Muscle layer of colon (tissue), 2 donors: ENCODE measurements around the gene RO60.
A peak's percentile ranks its signal among the peaks of the same experiment; 100 is the strongest.
"Not testable (repeated sequence)": the region's sequence is repeated elsewhere in the genome, so short reads cannot be mapped to it uniquely, and the experiment has no call there.

Experiments
- H3K27ac ChIP-seq: one replicate; pipeline ENCODE4 v1.7.0; 2013; ENCODE audit warnings: low read depth, mild to moderate bottlenecking, low read length, moderate library complexity
- H3K27me3 ChIP-seq, 2 donors: one replicate each; pipeline ENCODE4 v1.7.0; 2013; ENCODE audit warnings: low read length in 2 of 2, mild to moderate bottlenecking in 2 of 2; ENCODE audit not compliant: insufficient read depth in 2 of 2, control insufficient read depth in 1 of 2
- H3K36me3 ChIP-seq: one replicate; pipeline ENCODE4 v1.7.0; 2013; ENCODE audit warnings: mild to moderate bottlenecking, low read length; ENCODE audit not compliant: insufficient read depth
- H3K4me1 ChIP-seq: one replicate; pipeline ENCODE4 v1.7.0; 2013; ENCODE audit warnings: mild to moderate bottlenecking, low read length; ENCODE audit not compliant: insufficient read depth
- H3K4me3 ChIP-seq, 2 donors: one replicate each; pipeline ENCODE4 v1.7.0; 2013; ENCODE audit warnings: low read length in 2 of 2, low read depth in 1 of 2, mild to moderate bottlenecking in 1 of 2, moderate library complexity in 1 of 2
- H3K9ac ChIP-seq: one replicate; pipeline ENCODE4 v1.7.0; 2013; ENCODE audit warnings: low read length
- H3K9me3 ChIP-seq: one replicate; pipeline ENCODE4 v1.7.0; 2013; ENCODE audit warnings: mild to moderate bottlenecking, low read length
- donor health status: abdominal sarcoma.
- donor health status: Adenocarcinoma of cecum.

Gene RO60

DNA sequence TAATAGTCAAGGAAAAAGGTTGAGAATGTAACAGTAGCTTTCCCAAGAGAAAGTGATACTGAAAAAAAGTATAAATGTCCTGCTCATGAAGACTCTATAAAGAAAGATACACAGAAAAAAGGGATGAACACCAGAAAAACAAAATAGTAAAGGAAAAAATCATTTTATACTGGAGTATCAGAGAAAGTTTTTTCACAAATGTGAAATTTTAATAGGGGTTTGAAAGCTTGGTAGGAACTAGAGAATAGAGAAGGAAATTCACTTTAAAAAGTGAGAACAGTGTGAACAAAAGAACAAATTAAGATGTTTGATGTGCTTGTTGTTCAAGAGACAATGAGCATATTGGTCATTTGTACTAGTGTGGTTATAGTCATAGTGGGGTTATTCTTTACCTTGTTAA, 25.8 kb upstream of the RO60 start:
- no peak overlapping the region for H3K4me3 ChIP-seq
- no peak overlapping the region for H3K9ac ChIP-seq
- no peak overlapping the region for H3K27ac ChIP-seq
- no peaks in the 10 kb centered on the region for H3K27me3 ChIP-seq
- H3K9me3 ChIP-seq, result no peaks in the 10 kb centered on the region
- H3K36me3 ChIP-seq, result no peaks in the 10 kb centered on the region
- H3K4me1 ChIP-seq, result no peaks in the 10 kb centered on the region

DNA sequence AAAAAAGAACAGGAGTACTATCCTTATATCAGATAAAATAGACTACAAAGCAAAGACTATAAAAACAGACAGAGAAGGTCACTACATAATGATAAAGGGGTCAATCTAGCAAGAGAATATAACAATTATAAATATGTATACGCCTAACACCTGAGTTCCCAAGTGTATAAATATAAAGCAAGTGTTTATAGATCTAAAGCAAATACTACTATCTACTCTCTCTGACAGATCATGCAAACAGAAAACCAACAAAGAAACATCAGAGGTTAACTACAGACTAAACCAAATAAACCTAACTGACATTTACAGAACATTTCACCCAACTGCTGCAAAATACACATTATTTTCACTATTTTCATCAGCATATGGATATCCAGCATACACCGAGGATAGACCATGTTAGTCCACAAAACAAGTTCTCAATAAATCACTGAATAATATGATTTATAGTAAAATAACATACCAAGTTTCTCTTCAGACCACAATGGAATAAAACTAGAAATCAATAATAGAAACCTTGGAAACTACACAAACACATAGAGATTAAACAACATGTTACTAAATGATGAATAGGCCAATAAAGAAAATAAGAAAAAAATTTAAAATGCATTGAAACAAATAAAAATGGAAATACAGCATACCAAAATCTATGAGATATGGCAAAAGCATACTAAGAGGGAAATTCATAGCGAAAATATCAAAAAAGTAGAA, 22.9 kb upstream of the RO60 start:
- no peak overlapping the region for H3K4me3 ChIP-seq
- no peaks in the 10 kb centered on the region for H3K27me3 ChIP-seq
- no peak overlapping the region for H3K9ac ChIP-seq
- H3K36me3 ChIP-seq, result no peaks in the 10 kb centered on the region
- H3K4me1 ChIP-seq, result no peaks in the 10 kb centered on the region
- H3K27ac ChIP-seq, result no peak overlapping the region
- no peaks in the 10 kb centered on the region for H3K9me3 ChIP-seq

DNA sequence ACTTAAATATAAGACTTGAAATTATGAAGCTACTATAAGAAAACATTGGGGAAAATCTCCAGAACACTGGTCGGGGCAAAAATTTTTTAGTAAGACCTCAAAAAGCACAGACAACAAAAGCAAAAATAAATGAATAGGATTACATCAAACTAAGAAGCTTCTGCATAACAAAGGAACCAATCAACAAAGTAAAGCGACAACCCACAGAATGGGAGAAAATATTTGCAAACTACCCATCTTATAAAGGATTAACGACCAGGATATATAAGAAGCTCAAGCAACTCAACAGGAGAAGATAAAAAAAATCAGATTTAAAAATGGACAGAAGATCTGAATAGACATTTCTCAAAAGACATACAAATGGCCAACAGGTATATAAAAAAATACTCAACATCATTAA, 19.4 kb upstream of the RO60 start:
- Histone ChIP-seq H3K27ac (no peak overlapping the region), H3K4me1 (no peaks in the 10 kb centered on the region), H3K36me3 (peaks cover 13% of the 10 kb centered on the region)

DNA sequence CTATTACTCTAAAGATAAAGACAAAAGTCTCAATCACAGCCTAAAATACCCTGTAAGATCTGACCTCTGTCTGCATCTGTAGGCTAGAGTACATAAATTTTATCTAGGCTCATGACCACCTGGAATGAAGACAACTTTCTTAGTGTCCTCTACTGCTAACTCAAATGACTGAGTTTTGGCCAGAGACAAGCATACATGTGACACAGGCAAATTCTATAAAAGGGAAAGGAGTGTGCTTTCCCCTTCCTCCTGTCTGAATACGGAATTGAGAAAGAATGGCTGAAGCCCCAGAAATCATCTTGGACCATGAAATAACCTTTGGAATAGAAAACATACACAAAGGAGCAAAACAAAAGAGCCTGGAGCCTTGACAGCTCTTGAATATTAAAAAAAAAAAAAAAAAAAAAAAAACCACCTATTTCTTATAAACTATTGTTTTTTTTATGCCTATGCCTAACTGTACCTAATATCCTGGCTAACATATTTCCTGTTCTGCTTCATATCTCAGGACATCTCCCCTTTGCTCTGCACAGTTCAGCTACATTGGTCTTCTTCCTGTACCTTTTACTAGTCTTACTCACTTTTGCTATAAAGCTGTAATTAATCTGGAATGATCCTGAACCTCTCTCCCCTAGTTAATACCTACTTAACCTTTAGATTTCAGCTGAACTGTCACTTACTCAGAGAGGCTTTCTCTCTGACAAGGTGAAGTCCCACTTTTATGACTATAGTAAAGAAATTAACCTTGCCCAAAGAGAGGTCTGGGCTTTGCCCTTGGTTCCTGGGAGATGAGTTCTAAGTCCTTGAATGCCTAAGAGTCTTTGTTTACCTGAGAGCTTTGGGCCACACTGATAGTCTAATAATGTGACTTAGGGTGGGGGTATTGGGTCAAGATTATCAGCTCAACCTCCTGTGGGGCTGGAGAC, 16.4 kb upstream of the RO60 start:
- H3K4me3 ChIP-seq, result no peak overlapping the region
- H3K9me3 ChIP-seq, result no peaks in the 10 kb centered on the region
- H3K27me3 ChIP-seq, result no peaks in the 10 kb centered on the region
- H3K9ac ChIP-seq, result no peak overlapping the region
- H3K36me3 ChIP-seq, result peaks cover 13% of the 10 kb centered on the region
- no peaks in the 10 kb centered on the region for H3K4me1 ChIP-seq
- H3K27ac ChIP-seq, result no peak overlapping the region

More for the DNA sequence above, 19.4 kb upstream of the RO60 start:
- Histone ChIP-seq H3K9me3 (no peaks in the 10 kb centered on the region), H3K27me3 (no peaks in the 10 kb centered on the region), H3K9ac (no peak overlapping the region), H3K4me3 (no peak overlapping the region)

DNA sequence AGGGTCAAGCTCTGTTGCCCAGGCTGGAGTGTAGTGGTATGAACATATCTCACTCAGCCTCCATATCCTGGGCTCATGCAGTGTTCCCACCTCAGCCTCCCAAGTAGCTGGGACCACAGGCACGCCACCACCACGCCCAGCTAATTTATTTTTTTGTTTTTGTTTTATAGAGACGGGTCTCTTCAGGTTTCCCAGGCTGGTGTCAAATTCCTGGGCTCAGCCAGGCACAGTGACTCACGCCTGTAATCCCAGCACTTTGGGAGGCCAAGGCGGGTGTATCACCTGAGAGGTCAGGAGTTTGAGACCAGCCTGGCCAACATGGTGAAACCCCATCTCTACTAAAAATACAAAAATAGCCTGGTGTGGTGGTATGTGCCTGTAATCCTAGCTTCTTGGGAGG, 10.5 kb upstream of the RO60 start:
- H3K9me3 ChIP-seq, H3K4me1 ChIP-seq, H3K27ac ChIP-seq, H3K9ac ChIP-seq, H3K4me3 ChIP-seq, H3K27me3 ChIP-seq: not testable (repeated sequence)
- peaks cover 18% of the 10 kb centered on the region for H3K36me3 ChIP-seq

DNA sequence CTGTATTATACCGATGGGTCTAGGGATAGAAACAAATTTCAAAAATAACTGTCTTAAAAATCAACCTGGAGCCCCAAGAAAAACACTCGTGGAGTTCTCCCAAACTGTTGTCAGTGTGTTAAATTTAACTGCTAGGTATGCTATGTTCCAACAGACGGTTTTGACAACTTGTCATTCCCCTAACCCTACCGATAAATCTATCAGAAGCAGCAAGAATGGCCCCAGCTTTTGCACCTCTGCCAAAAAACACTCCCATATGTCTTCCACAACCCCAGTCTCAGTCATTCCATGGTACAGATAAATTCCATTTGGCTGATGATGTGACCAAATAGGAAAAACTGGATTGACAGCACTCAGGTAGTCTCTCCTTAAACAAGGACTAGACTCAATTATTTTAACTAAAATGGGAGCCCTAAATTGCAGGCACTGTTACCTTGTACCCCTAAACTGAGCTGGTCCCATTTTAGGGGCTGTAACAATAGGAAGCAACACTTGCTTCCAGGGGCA, 5.2 kb upstream of the RO60 start:
- Histone ChIP-seq H3K27me3 (no peaks in the 10 kb centered on the region), H3K4me1 (peaks cover 7% of the 10 kb centered on the region), H3K4me3 (no peak overlapping the region), H3K27ac (no peak overlapping the region), H3K9ac (no peak overlapping the region), H3K36me3 (peaks cover 9% of the 10 kb centered on the region), H3K9me3 (no peaks in the 10 kb centered on the region)

DNA sequence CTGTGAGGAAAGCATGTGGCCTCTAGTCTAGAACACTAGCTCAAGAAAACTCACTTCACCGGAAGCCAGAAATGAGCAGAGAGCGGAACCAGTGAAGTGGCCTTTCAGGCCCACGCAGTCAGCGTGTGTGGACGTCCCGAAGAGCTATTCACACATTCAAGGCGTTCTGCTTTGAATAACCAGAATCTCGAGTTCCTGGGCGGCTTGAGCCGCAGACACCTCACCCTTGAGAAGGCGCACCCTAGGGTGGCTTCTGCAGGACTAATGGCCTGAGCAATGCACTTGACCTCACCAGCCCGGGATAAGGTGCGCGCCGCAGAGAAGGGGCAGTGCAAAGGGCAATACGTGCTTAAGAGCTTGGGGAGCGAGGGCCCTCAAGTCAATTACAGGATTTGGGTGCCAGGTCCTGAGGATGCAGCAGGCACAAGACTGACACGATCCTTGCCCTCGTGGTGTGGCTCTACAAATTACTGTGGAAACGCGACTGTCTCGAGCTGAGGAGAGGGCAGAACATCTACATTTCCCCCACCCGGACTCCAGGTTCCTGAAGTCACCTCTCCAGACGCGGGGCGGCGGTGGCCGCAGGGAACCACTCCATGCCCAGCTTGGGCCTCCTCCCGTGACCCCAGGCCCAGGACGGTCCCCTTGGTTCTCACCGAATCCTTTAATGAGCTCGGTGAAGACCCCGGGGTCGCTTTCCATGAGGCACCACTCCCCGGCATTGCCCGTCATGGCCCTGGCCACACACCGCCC, 707 bp upstream of the RO60 start:
- Histone ChIP-seq H3K27ac (peak overlapping the region; percentile 99), H3K9me3 (no peaks in the 10 kb centered on the region), H3K9ac (peak overlapping the region; percentile 99), H3K4me3 (peak overlapping the region; percentile 89 to 93), H3K27me3 (no peaks in the 10 kb centered on the region), H3K4me1 (peaks cover 18% of the 10 kb centered on the region), H3K36me3 (no peaks in the 10 kb centered on the region)

DNA sequence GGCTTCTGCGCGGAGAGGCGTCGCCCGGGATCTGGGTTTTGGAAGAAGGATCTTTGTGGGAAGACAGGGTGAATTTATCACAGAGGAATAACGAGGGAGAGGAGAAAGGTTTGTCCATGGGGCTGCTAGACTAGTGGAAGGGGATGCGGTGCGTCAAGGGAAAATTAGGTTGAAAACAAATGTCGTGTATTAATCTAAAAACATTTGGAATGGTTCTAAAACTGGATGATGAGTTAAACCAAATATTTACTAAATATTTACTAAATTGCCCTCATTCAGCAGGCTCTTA, 647 bp downstream of the RO60 start:
- H3K9me3 ChIP-seq, result no peaks in the 10 kb centered on the region
- H3K27ac ChIP-seq, result peak overlapping the region; percentile 99
- H3K9ac ChIP-seq, result peak overlapping the region; percentile 90
- H3K36me3 ChIP-seq, result no peaks in the 10 kb centered on the region
- no peaks in the 10 kb centered on the region for H3K27me3 ChIP-seq
- H3K4me3 ChIP-seq, result peak overlapping the region; percentile 89 to 93
- peaks cover 18% of the 10 kb centered on the region for H3K4me1 ChIP-seq

DNA sequence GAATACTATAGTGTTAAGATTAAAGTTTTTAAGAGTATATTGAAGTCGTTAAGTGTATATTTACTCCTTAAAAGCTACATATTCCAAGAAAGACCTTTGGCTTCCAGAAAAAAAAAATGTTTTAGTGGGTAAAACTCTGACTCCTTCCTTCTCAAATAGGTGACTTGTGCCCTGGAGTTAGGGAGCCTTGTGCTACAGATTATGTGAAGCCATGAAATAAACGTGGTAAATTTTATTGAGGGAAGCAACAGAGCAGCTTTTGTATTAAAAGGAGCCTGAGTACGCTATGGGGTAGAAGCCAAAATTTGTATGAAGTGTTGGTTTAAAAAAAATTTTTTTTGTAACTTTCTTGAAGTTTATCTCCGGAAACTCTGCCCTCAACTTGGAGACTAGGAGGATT, 994 bp downstream of the RO60 start:
- no peaks in the 10 kb centered on the region for H3K36me3 ChIP-seq
- H3K4me3 ChIP-seq, result peak overlapping the region; percentile 89 to 93
- H3K9ac ChIP-seq, result peak overlapping the region; percentile 90
- H3K9me3 ChIP-seq, result no peaks in the 10 kb centered on the region
- no peaks in the 10 kb centered on the region for H3K27me3 ChIP-seq
- H3K4me1 ChIP-seq, result peaks cover 18% of the 10 kb centered on the region
- H3K27ac ChIP-seq, result peak overlapping the region; percentile 99

DNA sequence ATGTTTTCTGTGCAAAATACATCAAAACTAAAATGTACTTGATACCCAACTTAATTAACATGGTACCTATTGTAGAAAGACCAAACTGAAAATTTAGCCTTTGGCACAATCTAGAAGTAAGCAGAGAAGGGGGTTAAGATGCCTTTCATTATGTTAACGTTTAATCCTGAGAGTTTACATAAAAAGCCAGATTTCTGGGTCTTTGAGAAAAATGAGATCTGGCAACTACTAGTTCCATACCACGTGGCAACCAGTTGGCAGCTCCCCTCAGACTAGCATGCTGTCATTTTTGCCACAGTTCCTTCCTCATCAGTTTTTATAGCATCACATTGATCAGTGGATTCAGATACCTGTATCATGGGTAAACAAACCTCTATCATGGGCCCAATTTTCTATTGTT, 1.5 kb downstream of the RO60 start:
- peak overlapping the region in 1 of 2 donors; percentile 93 for H3K4me3 ChIP-seq
- peaks cover 18% of the 10 kb centered on the region for H3K4me1 ChIP-seq
- no peak overlapping the region for H3K9ac ChIP-seq
- no peaks in the 10 kb centered on the region for H3K36me3 ChIP-seq
- H3K9me3 ChIP-seq, result no peaks in the 10 kb centered on the region
- H3K27me3 ChIP-seq, result no peaks in the 10 kb centered on the region
- H3K27ac ChIP-seq, result peak overlapping the region; percentile 99

DNA sequence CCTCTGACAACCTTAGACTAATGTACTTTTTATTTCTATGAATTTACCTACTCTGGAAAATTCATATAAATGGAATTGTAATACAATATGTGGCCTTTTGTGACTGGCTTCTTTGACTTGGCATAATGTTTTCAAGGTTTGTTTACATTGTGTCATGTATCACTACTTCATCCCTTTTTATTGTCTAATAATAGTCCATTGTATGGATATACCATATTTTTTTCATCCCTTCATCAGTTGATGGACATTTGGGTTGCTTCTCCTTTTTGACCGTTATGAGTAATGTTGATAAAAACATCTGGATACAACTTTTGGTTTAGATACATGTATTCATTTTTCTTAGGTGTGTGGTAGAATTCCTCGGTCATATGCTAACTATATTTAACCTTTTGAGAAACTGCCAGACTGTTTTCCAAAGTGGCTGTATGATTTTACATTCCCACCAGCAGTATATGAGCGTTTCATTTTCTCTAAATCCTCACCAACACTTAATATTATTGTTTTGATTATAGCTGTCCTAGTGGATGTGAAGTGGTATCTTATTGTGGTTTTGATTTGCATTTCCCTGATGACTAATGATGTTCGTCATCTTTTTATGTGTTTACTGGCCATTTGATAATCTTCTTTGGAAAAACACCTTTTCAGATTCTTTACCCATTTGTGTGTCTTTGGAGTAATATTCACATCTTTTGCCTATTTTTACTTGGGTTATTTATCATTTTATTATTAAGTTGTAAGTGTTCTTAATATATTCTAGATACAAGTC, 3.5 kb downstream of the RO60 start:
- Histone ChIP-seq H3K4me3 (no peak overlapping the region), H3K9ac (no peak overlapping the region), H3K4me1 (peaks cover 16% of the 10 kb centered on the region), H3K27me3 (no peaks in the 10 kb centered on the region), H3K9me3 (no peaks in the 10 kb centered on the region), H3K36me3 (no peaks in the 10 kb centered on the region), H3K27ac (no peak overlapping the region)
